Measurements from ENCODE around the gene GNG2.

GNG2 gene

DNA sequence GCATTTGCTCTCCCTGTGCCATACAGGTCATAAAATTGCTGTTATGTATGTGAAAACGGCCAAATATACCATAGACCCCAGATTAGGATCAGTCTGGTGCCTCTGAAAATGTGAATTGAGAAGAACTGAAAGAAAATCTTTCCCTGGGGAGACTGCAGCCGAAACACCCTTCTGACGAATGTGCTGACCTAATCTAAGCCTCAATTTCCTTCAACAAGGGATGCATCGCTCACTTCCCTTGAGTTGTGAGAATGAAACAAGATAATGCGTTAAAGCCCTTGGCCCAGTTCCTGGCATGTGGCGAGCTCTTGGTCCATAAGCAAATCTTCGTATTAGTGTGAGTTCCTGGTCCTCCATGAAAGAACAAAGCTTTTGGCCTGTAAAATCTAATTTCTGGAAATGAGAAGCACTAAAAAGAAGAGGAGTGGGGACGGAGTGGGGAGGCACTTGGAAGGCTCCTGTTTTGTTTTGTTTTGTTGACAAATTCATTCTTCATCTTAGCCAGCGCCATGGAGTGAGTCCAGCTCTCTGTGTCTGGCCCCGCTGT lies 79.4 kb downstream of the GNG2 start:
- DNase-seq (ENCODE audit: low read depth in 2 of 2), result no peak

DNA sequence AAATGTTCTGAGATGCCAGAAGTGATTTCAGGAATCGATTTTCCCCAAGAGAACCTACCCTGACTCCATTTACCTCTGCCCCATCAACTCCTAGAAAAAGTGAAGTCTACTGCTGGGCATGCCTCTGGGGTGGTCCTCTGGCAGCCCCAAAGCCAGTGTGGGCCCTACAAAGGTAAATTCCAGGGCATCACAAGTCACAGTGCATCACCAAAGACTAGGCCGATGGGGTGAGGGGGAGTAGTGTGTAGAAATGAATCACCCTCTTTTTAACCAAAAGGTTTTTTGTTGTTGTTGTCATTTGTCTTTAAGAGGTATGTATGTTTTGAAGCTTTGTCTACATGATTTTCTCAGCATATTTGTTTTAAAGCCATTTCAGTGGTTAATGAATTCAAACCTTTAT lies 82.6 kb downstream of the GNG2 start:
- no peak for DNase-seq (ENCODE audit: low read depth in 2 of 2)

DNA sequence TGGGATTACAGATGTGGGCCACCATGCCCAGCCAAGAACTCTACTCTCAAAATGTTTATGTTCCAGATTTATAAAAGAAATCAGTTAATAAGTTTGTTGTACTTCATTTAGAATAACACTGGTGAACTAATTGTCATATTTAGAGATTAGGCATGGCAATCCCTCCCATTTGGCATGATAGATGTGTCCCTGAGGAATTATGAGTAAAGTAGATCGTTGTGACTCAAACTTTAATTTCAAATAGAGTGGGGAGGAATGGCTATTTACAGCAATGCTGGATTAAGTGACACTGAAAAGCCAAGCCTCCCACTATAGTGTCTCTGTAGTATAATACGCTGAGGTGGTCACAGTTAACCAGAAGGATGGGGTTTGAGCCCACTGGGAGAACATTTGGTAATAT lies 89.6 kb downstream of the GNG2 start:
- no peak for DNase-seq (ENCODE audit: low read depth in 2 of 2)

DNA sequence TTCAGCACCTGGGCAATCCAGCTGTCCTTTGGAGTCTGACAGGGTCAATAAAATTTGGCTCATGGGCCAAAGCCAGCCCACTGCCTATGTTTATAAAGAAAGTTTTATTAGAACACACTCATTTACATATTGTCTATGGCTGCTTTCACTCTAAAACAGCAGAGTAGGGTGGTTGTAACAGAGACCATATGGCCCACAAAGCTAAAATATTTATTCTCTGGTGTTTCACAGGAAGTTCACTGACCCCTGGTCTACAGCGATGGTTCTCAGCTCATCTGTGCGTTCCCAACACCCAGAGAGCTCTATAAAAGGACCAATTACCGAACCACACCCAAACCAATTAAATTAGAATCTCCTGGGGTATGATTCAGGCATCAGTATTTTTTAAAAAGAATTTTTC lies 91.2 kb downstream of the GNG2 start:
- DNase-seq (ENCODE audit: low read depth in 2 of 2), result no peak

DNA sequence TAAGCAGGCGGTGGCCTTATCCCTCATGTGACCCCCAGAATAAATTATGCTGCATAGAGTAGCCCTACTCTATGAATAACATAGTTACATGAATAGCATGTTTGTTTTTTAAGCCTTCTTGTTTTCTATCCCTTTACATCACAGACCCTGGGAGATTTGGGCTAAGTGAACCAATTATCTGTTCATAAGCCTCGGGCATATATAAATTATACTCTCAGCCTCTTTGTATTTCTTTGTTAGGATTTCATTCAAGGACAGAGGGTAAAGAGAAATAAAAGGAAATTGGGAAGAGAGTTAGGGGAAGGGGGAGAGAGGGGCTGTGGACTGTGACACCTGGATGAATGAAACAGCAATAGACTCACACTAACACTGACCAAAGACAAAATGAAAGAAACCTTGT lies 93.6 kb downstream of the GNG2 start:
- DNase-seq (ENCODE audit: low read depth in 2 of 2), result no peak

DNA sequence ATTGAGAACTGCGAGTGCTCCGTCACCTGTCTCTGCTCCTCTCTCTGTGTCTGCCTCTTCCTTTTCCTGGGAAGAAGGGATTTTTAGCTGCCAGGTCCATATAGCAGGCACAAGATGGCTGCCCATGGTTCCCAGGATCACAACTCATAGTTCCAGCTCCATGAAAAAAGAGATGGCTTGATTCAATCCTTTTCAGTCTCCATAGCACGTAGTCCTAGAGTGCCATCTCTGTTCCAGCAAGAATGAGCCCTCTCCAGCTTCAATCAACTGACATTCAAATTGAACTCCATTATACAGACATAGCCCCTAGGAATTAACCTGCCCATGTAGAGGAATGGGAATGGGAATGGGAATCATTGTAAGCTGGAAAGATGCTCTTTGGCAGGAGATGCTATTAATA lies 94.2 kb downstream of the GNG2 start:
- no peak for DNase-seq (ENCODE audit: low read depth in 2 of 2)

DNA sequence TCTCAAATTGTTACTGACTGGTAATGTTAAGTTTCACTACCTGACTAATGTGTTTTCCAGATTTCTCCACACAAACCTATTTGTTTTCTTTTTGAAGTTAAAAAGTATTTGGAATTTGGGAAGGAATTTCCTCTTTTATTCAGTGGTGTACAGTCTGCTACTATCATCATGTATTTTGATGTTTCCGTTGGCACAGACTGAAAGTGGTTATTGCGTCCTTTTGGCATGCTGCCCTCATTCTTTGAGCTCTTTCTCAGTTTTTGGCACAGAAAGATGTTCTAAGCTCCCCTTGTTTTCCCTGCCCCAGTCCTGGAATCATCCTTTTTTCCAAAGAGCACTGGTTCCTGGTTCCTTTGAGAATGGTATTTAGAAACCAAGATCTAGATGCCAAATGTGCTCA lies 97.5 kb downstream of the GNG2 start:
- no peak for DNase-seq (ENCODE audit: low read depth in 2 of 2)

DNA sequence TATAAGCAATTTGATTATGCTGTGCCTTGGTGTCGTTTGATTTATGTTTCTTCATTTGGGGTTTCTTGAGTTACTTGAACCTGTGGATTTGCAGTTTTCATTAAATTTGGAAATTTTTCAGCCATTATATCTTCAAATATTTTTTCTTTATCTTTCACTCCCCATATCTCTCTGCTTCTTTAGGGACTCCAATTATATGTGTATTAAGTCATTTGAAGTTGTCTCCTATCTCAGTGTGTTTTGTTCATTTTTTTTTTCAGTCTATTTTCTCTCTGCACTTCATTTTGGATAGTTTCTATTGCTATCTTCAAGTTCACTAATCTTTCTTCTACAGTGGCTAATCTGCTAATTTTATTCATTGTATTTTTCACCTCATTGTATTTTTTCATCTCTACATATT lies 99.5 kb downstream of the GNG2 start:
- no peak for DNase-seq (ENCODE audit: low read depth in 2 of 2)

DNA sequence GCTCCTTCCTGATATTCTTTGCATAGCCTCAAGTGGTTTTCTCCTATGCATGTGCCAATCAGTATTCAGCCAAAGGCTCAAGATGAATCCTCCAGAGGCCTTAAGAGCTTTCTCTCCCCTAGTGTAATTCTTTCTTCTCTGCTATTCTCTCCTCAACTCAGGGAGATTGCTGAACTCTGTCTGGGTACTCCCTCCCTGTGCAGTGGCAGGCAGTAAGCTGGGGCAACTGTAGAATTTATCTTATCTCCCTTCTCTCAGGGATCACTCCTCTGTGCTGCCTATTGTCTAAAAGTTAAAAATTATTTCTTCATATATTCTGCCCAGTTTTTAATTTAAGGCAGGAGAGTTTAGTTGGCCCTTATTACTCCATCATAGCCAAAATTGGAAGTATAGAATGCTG lies 100.5 kb downstream of the GNG2 start:
- DNase-seq (ENCODE audit: low read depth in 2 of 2), result no peak

DNA sequence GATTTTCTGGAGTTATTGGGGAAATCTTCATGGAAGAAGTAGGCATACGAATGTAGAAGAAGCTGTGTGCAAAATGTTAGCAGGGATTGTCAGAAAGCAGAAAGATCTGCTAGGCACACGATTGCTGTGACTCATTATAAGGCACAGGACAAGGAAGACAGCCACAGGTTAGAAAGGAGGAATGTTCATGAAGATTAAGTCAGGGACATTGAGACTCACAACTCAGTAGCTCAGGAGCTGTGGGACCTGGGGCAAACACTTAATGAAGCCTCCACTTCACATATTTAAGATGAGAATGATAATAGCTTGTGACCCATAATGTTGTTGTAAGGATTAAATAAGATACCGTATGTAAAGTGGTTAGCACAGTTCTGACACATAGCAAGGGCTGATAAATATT lies 102.3 kb downstream of the GNG2 start:
- DNase-seq (ENCODE audit: low read depth in 2 of 2), result no peak

DNA sequence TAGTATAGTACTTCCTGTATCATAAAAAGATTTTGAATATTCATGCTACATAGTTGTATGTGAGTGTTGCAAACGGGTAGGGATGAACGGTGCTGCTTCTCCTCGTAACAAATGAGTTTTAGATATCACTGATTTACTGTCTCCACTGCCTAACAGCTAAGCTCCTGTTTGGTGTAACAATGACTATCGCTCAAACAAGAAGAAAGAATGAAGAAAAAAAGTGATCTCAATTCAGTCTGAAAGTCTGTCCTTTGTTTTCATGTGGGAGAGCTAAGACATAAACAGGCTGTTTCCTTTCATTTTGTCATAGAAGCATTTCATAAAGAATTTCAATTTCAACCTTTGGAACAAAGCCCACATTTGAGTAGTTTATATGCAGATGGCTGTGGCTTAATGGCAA lies 102.9 kb downstream of the GNG2 start:
- no peak for DNase-seq (ENCODE audit: low read depth in 2 of 2)

DNA sequence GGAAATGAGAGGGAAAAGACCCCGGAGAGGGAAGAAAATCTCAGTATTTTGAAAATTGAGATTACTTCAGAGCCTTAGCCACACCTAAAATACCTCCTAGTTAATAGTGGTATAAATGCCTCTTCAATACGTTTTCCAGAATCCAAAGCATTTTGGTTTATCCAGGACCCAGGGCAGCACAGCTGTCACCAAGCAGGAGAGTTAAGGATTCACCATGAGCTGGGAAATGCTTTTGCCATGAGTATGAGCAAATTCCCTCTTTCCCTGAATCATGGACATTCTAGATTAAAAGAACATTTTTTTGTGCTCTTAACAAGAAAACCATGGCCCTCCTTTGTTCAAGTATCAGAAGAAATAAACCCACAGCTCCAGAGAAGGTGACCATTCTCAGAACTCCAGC lies 107.1 kb downstream of the GNG2 start:
- DNase-seq (ENCODE audit: low read depth in 2 of 2), result no peak

DNA sequence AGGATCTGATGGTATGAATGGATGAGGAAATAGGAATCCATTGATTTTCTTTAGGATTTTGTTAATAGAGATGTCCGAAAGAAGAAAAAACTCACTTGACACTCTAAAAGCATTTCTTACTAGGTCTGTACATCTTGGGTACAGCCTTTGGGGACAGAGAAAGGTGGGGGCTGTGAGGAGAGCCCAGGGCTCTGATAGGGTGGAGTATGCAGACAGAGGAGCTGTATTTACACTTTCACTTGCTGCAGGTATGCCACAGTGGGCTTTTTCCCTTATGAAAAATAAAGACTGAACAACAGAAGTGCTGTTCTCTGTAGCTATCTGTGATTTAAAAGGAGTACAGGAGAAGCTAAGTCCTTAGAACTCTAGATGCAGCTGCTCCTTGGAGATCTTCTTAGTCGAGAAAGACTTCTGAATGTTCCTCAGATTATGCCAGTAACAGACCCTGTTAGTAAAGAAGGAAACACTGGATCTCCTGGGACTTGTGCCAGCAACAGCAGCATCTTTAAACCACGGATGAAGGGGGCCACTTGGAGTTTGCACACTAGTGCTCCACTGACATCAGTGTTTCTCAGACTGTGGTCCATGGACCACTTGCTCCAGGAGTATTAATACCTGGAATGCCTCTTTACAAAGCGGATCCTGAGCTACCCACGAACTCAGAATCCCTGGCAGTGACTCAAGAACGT lies 109.6 kb downstream of the GNG2 start:
- no peak for DNase-seq (ENCODE audit: low read depth in 2 of 2)

DNA sequence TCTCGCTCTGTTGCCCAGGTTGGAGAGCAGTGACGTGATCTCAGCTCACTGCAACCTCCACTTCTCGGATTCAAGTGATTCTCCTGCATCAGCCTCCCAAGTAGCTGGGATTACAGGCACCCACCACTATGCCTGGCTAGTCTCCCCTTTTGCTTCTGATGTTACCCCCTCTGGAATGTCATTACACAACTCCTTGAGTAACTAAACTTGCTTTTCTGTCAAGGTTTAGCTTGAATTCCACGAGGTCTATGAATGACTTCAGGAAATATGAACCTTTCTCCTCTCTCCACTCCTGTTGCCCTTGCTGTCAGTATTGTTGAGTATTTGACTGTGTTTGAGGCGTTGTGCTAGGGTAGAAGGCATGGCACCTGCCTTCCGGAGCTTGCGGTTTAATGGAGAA lies 112.2 kb downstream of the GNG2 start:
- DNase-seq (ENCODE audit: low read depth in 2 of 2), result no peak

DNA sequence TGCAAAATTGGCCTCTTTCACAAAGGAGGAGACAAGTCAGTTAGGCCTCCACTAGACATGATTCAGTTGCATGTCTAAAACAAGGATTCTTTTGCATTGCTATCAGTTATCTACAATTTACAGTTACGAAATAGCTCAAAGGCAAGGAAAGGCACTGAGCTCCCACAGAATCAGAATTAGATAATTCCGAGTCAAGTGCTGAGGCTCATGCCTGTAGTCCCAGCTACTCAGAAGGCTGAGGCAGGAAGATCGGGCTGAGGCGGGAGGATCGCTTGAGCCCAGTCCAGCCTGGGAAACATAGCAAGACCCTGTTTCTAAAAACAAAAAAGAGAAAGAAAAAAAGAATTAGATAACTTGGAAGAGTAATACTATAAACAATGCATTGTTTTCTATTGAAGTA lies 116.7 kb downstream of the GNG2 start:
- DNase-seq (ENCODE audit: low read depth in 2 of 2), result no peak

DNA sequence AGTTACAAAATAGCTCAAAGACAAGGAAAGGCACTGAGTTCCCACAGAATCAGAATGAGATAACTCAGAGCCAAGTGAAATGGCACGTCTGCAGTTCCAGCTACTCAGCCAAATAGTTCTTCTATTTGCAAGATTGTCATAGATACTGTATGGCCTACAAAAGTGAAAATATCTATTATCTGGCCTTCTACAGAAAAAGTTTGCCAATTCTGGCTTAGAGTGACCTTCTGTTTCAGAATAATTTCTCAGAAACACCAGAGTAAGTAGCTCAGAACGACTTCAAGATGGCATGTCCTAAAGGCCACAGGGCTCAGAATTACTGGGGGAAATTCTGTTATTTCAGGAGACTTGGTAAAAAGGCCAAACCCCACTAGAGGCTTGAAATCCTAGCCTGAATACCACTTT lies 118.3 kb downstream of the GNG2 start:
- no peak for DNase-seq (ENCODE audit: low read depth in 2 of 2)

DNA sequence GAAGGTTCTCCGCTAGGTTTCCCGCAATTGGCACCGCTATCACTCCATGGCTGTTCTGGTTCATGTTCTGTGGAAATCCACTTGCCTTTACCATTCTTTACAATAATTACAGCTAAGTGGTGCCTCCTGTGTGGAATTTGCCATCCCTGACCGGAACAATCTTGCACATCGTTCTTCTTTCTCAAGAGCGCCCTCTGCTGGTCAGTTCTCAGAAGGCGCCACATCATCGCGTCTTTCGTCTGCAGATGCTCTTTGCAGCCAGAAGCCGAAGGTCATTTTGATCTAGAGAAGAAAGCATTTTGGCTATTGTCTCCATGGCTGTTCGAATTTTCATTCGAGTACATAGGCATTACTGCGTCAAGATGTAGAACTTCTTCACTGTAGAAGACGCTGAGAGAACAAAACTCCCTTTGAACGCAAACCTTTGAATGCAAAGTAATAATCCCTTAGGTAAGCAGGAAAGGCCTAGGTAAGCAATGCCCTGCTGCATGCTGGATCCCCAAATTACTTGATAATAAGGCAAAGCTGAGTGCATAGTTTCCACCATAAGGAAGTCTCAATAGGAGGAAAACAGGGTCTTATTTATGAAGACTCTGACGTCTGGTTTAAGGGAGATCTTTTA lies 118.8 kb downstream of the GNG2 start:
- DNase-seq (ENCODE audit: low read depth in 2 of 2), result peak; percentile 80 to 85

DNA sequence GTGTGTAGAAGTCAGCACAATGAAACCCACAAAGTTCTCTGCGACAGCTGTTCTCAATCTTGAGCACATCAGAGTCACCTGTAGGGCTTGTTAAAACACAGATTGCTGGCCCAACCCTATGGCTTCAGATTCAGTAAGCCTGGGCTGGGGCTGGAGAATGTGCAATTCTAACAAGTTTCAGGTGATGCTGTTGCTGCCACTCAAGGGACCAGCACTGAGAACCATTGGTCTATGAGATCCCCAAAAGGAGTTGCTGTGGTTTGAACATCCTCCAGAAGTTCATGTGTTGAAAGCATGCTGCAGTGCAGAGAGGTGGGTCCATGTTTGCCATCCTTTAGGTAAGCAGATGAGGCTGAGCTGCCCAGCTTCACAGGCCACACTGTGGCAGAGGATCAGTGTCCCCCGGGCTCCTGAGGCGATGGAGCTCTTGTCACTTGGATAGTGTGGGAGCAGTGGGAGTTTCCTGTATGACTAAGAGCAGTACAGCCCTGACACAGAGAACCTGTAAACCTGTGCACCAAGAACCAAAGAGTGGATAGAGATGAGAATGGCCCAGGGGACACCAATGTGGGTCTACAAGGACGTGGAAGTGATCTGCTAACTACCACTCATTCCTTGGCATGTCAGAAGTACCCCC lies 120.9 kb downstream of the GNG2 start:
- DNase-seq (ENCODE audit: low read depth in 2 of 2), result no peak

DNA sequence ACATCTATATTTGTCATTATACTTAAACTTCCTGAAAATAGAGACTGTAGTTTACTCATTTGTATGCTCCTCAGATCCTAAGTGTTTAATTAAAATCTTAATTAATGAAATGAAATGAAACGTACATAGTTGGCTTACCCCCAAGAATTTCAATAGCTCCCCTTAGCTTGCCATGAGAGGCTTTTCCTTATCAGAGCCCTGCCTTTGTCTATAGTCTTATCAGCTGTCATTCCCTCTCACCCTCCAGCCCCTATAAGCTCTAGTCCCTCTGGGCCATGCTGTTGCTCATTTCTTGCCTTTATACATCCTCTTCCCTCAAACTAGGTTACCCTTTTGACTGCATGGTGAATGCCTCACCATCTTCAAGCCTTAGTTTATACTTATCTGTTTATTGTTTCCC lies 127.8 kb downstream of the GNG2 start:
- no peak for DNase-seq (ENCODE audit: low read depth in 2 of 2)

DNA sequence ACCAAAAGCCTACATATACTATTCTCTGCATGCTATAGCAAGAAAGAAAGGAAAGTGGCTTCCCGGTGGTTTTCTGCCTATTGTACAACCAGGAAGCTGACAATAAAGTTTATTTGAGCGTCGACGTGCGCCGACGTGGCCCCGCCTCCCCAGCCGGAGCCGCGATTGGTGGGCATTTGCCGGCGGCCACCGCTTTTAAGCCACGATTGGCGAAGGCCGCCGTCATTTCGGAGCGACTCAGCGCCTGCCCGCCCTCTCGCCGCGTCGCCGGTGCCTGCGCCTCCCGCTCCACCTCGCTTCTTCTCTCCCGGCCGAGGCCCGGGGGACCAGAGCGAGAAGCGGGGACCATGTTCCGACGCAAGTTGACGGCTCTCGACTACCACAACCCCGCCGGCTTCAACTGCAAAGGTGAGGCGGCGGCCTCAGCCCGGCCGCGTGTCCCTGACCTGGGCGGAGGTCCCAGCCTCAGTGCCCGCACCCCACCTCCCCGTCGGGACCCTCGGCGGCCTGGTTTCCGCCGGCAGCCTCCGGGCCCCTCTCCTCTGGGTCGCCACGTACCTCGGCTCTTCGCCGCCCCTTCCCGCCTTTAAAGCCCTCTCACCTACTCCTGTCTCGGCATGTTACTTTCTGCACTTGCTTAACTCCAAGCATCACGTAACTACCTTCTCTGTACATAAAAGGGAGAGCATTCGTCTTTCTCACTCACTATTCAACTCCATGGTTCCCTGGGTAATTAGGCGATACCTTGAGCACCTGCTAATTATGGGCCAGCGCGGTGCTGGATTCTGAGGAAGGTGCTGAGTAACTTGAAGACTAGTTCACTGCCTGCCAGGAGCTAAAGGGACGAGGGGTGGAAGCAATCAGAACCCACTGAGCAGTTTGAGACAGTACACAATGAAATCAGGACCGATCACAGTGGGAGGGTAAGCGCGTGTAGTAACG lies 129.2 kb downstream of the GNG2 start, which contains the start of gene RTRAF:
TSS of gene RTRAF (plus strand) at position 254 of the 942 bp plus-strand sequence. CDS start at position 348, 94 bp downstream.
- peak; percentile 86 to 87 for DNase-seq (ENCODE audit: low read depth in 2 of 2)

DNA sequence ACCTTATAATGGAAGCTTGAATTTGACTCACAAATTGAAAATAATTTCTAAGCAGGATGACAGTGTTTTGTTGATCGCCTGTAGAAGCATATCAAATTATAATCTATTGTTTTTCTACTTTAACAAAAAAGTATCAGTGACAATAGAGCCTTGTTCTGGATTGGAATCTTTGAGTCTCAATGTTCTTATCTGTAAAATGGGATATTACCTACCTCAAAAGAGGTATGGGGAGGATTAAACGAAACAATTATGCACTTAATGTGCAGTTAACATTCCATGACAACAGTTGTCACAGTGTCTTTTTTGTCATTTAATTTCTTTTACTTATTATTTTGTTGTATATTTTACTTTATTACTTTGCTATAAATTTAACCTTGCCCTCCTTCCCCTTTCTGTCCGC lies 130.1 kb downstream of the GNG2 start:
- DNase-seq (ENCODE audit: low read depth in 2 of 2), result no peak
